Stimulated activated naive CD8-positive, alpha-beta T cell treated with anti-CD3 and anti-CD28 coated beads, Interleukin-15, Interleukin-2, amounts not matched to agents 100 ng/mL and 50 ng/mL, for 24 hours (primary cell): ENCODE results near the gene ANKRD13B.

Experiments used
- H3K27ac Mint-ChIP-seq: one replicate; pipeline ENCODE4 v1.8.0; 2021; ENCODE audit warnings: mild to moderate bottlenecking, mixed read lengths
- H3K27me3 Mint-ChIP-seq: one replicate; pipeline ENCODE4 v1.8.0; 2021; ENCODE audit warnings: mixed read lengths
- H3K36me3 Mint-ChIP-seq: one replicate; pipeline ENCODE4 v1.8.0; 2021; ENCODE audit warnings: low read depth, mixed read lengths
- H3K4me1 Mint-ChIP-seq: one replicate; pipeline ENCODE4 v1.8.0; 2021; ENCODE audit warnings: low read depth, mixed read lengths
- H3K4me3 Mint-ChIP-seq: one replicate; pipeline ENCODE4 v1.8.0; 2021; ENCODE audit warnings: mild to moderate bottlenecking, mixed read lengths
- H3K9me3 Mint-ChIP-seq: one replicate; pipeline ENCODE4 v1.8.0; 2021; ENCODE audit warnings: mixed read lengths

ANKRD13B gene

GRCh38 chr17:29593591-29594518 is 923 bp downstream of the ANKRD13B start:
- peak overlapping the region; percentile 79 for H3K4me3 Mint-ChIP-seq
- H3K9me3 Mint-ChIP-seq: no peaks in the 10 kb centered on the region
- peaks cover 46% of the 10 kb centered on the region for H3K4me1 Mint-ChIP-seq
- no peaks in the 10 kb centered on the region for H3K27me3 Mint-ChIP-seq
- no peak overlapping the region for H3K27ac Mint-ChIP-seq
- H3K36me3 Mint-ChIP-seq: no peaks in the 10 kb centered on the region

- Mint-ChIP-seq H3K4me3 (peak overlapping the region; percentile 79), H3K27me3 (no peaks in the 10 kb centered on the region), H3K36me3 (no peaks in the 10 kb centered on the region), H3K27ac (no peak overlapping the region), H3K4me1 (peaks cover 46% of the 10 kb centered on the region), H3K9me3 (no peaks in the 10 kb centered on the region)
Observed at GRCh38 chr17:29594519-29595090, 1.7 kb downstream of the ANKRD13B start.

GRCh38 chr17:29595107-29595942 is 2.4 kb downstream of the ANKRD13B start:
- H3K27ac Mint-ChIP-seq: no peak overlapping the region
- H3K4me3 Mint-ChIP-seq: peak overlapping the region; percentile 79
- no peaks in the 10 kb centered on the region for H3K9me3 Mint-ChIP-seq
- H3K36me3 Mint-ChIP-seq: no peaks in the 10 kb centered on the region
- H3K27me3 Mint-ChIP-seq: no peaks in the 10 kb centered on the region
- peaks cover 40% of the 10 kb centered on the region for H3K4me1 Mint-ChIP-seq

GRCh38 chr17:29595943-29596774 is 3.2 kb downstream of the ANKRD13B start:
- peaks cover 37% of the 10 kb centered on the region for H3K4me1 Mint-ChIP-seq
- no peak overlapping the region for H3K27ac Mint-ChIP-seq
- H3K4me3 Mint-ChIP-seq: no peak overlapping the region
- H3K36me3 Mint-ChIP-seq: no peaks in the 10 kb centered on the region
- H3K27me3 Mint-ChIP-seq: no peaks in the 10 kb centered on the region
- no peaks in the 10 kb centered on the region for H3K9me3 Mint-ChIP-seq

GRCh38 chr17:29596811-29597210 is 3.9 kb downstream of the ANKRD13B start:
- Mint-ChIP-seq H3K4me3 (no peak overlapping the region), H3K9me3 (no peaks in the 10 kb centered on the region), H3K27ac (no peak overlapping the region), H3K27me3 (no peaks in the 10 kb centered on the region), H3K4me1 (peaks cover 31% of the 10 kb centered on the region), H3K36me3 (no peaks in the 10 kb centered on the region)

GRCh38 chr17:29597361-29598172 is 4.6 kb downstream of the ANKRD13B start:
- Mint-ChIP-seq H3K4me3 (no peak overlapping the region), H3K4me1 (peaks cover 23% of the 10 kb centered on the region), H3K9me3 (no peaks in the 10 kb centered on the region), H3K36me3 (no peaks in the 10 kb centered on the region), H3K27me3 (no peaks in the 10 kb centered on the region), H3K27ac (no peak overlapping the region)

GRCh38 chr17:29603109-29603674 is 10.3 kb downstream of the ANKRD13B start:
- H3K27ac Mint-ChIP-seq: no peak overlapping the region
- no peak overlapping the region for H3K4me3 Mint-ChIP-seq
- H3K4me1 Mint-ChIP-seq: peaks cover 10% of the 10 kb centered on the region
- no peaks in the 10 kb centered on the region for H3K36me3 Mint-ChIP-seq
- H3K27me3 Mint-ChIP-seq: no peaks in the 10 kb centered on the region
- no peaks in the 10 kb centered on the region for H3K9me3 Mint-ChIP-seq

- H3K27ac Mint-ChIP-seq: no peak overlapping the region
- H3K27me3 Mint-ChIP-seq: no peaks in the 10 kb centered on the region
- peaks cover 4% of the 10 kb centered on the region for H3K4me1 Mint-ChIP-seq
- H3K4me3 Mint-ChIP-seq: no peak overlapping the region
- peaks cover 4% of the 10 kb centered on the region for H3K36me3 Mint-ChIP-seq
- H3K9me3 Mint-ChIP-seq: no peaks in the 10 kb centered on the region
Observed at GRCh38 chr17:29607557-29608195, 14.7 kb downstream of the ANKRD13B start.

GRCh38 chr17:29608986-29609385 is 16.1 kb downstream of the ANKRD13B start:
- no peaks in the 10 kb centered on the region for H3K27me3 Mint-ChIP-seq
- H3K27ac Mint-ChIP-seq: no peak overlapping the region
- H3K36me3 Mint-ChIP-seq: peaks cover 4% of the 10 kb centered on the region
- no peaks in the 10 kb centered on the region for H3K9me3 Mint-ChIP-seq
- H3K4me3 Mint-ChIP-seq: no peak overlapping the region
- peaks cover 8% of the 10 kb centered on the region for H3K4me1 Mint-ChIP-seq

- Mint-ChIP-seq H3K4me1 (peaks cover 22% of the 10 kb centered on the region), H3K27me3 (no peaks in the 10 kb centered on the region), H3K4me3 (no peak overlapping the region), H3K27ac (no peak overlapping the region), H3K9me3 (no peaks in the 10 kb centered on the region), H3K36me3 (peaks cover 4% of the 10 kb centered on the region)
Observed at GRCh38 chr17:29610395-29610794, 17.5 kb downstream of the ANKRD13B start.

GRCh38 chr17:29611351-29612093 is 18.6 kb downstream of the ANKRD13B start:
- Mint-ChIP-seq H3K27ac (no peak overlapping the region), H3K36me3 (peaks cover 4% of the 10 kb centered on the region), H3K9me3 (no peaks in the 10 kb centered on the region), H3K27me3 (no peaks in the 10 kb centered on the region), H3K4me1 (peaks cover 33% of the 10 kb centered on the region), H3K4me3 (no peak overlapping the region)

- no peaks in the 10 kb centered on the region for H3K9me3 Mint-ChIP-seq
- no peaks in the 10 kb centered on the region for H3K27me3 Mint-ChIP-seq
- peaks cover 4% of the 10 kb centered on the region for H3K36me3 Mint-ChIP-seq
- H3K27ac Mint-ChIP-seq: no peak overlapping the region
- H3K4me3 Mint-ChIP-seq: no peak overlapping the region
- peaks cover 38% of the 10 kb centered on the region for H3K4me1 Mint-ChIP-seq
Observed at GRCh38 chr17:29612094-29612403, 19.1 kb downstream of the ANKRD13B start.
